ENCODE data around the gene TCL1B.
"Not testable (repeated sequence)": the region's sequence is repeated elsewhere in the genome, so short reads cannot be mapped to it uniquely, and the experiment has no call there.

TCL1B gene

GRCh38 chr14:95722525-95723190 lies 36.4 kb downstream of the TCL1B start:
- TF ChIP-seq, protein P1, sequence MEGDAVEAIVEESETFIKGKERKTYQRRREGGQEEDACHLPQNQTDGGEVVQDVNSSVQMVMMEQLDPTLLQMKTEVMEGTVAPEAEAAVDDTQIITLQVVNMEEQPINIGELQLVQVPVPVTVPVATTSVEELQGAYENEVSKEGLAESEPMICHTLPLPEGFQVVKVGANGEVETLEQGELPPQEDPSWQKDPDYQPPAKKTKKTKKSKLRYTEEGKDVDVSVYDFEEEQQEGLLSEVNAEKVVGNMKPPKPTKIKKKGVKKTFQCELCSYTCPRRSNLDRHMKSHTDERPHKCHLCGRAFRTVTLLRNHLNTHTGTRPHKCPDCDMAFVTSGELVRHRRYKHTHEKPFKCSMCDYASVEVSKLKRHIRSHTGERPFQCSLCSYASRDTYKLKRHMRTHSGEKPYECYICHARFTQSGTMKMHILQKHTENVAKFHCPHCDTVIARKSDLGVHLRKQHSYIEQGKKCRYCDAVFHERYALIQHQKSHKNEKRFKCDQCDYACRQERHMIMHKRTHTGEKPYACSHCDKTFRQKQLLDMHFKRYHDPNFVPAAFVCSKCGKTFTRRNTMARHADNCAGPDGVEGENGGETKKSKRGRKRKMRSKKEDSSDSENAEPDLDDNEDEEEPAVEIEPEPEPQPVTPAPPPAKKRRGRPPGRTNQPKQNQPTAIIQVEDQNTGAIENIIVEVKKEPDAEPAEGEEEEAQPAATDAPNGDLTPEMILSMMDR (IDR thresholded peaks at IDR 0.05; ENCODE audit: control insufficient read depth, insufficient read depth, low read depth, low read length, missing control alignments) = no peak
- H3K4me3 ChIP-seq (ENCODE audit: control insufficient read depth, low read depth, low read length) = no peak overlapping the region
- no peak for DNase-seq (ENCODE audit: low read depth)

GRCh38 chr14:95725685-95726336 lies 39.6 kb downstream of the TCL1B start:
- no peak for DNase-seq (ENCODE audit: low read depth)
- no peak overlapping the region for H3K4me3 ChIP-seq (ENCODE audit: control insufficient read depth, low read depth, low read length)

GRCh38 chr14:95727056-95727700 lies 41.0 kb downstream of the TCL1B start:
- no peak overlapping the region for H3K4me3 ChIP-seq (ENCODE audit: control insufficient read depth, low read depth, low read length)
- DNase-seq (ENCODE audit: low read depth) = no peak
- TF ChIP-seq, protein P1 (IDR thresholded peaks at IDR 0.05; ENCODE audit: control insufficient read depth, insufficient read depth, low read depth, low read length, missing control alignments) = no peak

More at GRCh38 chr14:95725685-95726336, 39.6 kb downstream of the TCL1B start:
- TF ChIP-seq, protein P1 (IDR thresholded peaks at IDR 0.05; ENCODE audit: control insufficient read depth, insufficient read depth, low read depth, low read length, missing control alignments) = no peak

GRCh38 chr14:95729402-95730028 lies 43.3 kb downstream of the TCL1B start:
- H3K4me3 ChIP-seq (ENCODE audit: control insufficient read depth, low read depth, low read length); DNase-seq (ENCODE audit: low read depth): not testable (repeated sequence)

GRCh38 chr14:95730126-95730525 lies 43.9 kb downstream of the TCL1B start:
- H3K4me3 ChIP-seq (ENCODE audit: control insufficient read depth, low read depth, low read length) = no peak overlapping the region
- no peak for DNase-seq (ENCODE audit: low read depth)
- TF ChIP-seq, protein P1 (IDR thresholded peaks at IDR 0.05; ENCODE audit: control insufficient read depth, insufficient read depth, low read depth, low read length, missing control alignments) = no peak

DNA sequence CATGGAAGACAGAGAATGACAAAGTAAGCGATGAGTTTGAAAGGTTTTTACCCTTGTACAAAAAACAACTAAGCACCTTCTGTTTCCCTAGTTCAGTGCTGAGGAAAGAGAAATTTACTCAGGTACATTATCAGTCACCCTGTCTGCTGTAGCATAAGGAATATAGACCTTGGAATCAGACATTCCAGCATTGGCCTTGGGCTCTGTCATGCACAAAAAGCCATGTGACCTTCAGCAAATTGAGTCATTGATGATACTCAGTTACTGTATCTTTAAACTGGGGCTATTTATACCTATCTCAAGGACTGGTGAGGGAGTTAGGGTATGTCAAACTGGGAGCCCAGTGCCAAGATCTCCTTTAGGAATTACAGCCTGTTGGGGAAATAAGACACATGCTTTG lies 47.0 kb downstream of the TCL1B start:
- H3K4me3 ChIP-seq (ENCODE audit: control insufficient read depth, low read depth, low read length) = no peak overlapping the region
- no peak for DNase-seq (ENCODE audit: low read depth)
- TF ChIP-seq, protein P1 (IDR thresholded peaks at IDR 0.05; ENCODE audit: control insufficient read depth, insufficient read depth, low read depth, low read length, missing control alignments) = no peak
